ENCODE data around the gene TMEM239.

- TF ChIP-seq, protein P1, sequence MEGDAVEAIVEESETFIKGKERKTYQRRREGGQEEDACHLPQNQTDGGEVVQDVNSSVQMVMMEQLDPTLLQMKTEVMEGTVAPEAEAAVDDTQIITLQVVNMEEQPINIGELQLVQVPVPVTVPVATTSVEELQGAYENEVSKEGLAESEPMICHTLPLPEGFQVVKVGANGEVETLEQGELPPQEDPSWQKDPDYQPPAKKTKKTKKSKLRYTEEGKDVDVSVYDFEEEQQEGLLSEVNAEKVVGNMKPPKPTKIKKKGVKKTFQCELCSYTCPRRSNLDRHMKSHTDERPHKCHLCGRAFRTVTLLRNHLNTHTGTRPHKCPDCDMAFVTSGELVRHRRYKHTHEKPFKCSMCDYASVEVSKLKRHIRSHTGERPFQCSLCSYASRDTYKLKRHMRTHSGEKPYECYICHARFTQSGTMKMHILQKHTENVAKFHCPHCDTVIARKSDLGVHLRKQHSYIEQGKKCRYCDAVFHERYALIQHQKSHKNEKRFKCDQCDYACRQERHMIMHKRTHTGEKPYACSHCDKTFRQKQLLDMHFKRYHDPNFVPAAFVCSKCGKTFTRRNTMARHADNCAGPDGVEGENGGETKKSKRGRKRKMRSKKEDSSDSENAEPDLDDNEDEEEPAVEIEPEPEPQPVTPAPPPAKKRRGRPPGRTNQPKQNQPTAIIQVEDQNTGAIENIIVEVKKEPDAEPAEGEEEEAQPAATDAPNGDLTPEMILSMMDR (IDR thresholded peaks at IDR 0.05): no peak
- no peak for TF ChIP-seq ZFX (IDR thresholded peaks at IDR 0.05; ENCODE audit: borderline replicate concordance)
Observed at GRCh38 chr20:2829376-2829775, 13.2 kb downstream of the TMEM239 start.

Measured in 22Rv1 (cell line).